ENCODE results near the gene ANAPC7.

The ANAPC7 gene

DNA sequence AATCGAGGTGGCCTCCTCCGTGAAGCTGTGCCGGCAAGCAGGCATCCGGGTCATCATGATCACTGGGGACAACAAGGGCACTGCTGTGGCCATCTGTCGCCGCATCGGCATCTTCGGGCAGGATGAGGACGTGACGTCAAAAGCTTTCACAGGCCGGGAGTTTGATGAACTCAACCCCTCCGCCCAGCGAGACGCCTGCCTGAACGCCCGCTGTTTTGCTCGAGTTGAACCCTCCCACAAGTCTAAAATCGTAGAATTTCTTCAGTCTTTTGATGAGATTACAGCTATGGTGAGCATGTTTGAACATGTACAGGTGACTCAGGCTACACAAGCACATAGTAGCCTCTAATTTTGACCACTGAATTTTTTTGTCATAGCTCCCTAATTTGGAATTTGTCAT is 62.8 kb downstream of the ANAPC7 start:
- TF ChIP-seq EGR1 (IDR thresholded peaks at IDR 0.05) (no peak), TCF12 (IDR thresholded peaks at IDR 0.05; ENCODE audit: low read depth) (no peak), RAD21 (IDR thresholded peaks at IDR 0.05; ENCODE audit: low read depth) (no peak), TEAD4 (IDR thresholded peaks at IDR 0.05) (no peak), NFIC (IDR thresholded peaks at IDR 0.05) (no peak), EP300 (IDR thresholded peaks at IDR 0.05; ENCODE audit: borderline replicate concordance) (no peak), YY1 (IDR thresholded peaks at IDR 0.05; ENCODE audit: low read depth) (no peak)
- TF ChIP-seq, protein P1, sequence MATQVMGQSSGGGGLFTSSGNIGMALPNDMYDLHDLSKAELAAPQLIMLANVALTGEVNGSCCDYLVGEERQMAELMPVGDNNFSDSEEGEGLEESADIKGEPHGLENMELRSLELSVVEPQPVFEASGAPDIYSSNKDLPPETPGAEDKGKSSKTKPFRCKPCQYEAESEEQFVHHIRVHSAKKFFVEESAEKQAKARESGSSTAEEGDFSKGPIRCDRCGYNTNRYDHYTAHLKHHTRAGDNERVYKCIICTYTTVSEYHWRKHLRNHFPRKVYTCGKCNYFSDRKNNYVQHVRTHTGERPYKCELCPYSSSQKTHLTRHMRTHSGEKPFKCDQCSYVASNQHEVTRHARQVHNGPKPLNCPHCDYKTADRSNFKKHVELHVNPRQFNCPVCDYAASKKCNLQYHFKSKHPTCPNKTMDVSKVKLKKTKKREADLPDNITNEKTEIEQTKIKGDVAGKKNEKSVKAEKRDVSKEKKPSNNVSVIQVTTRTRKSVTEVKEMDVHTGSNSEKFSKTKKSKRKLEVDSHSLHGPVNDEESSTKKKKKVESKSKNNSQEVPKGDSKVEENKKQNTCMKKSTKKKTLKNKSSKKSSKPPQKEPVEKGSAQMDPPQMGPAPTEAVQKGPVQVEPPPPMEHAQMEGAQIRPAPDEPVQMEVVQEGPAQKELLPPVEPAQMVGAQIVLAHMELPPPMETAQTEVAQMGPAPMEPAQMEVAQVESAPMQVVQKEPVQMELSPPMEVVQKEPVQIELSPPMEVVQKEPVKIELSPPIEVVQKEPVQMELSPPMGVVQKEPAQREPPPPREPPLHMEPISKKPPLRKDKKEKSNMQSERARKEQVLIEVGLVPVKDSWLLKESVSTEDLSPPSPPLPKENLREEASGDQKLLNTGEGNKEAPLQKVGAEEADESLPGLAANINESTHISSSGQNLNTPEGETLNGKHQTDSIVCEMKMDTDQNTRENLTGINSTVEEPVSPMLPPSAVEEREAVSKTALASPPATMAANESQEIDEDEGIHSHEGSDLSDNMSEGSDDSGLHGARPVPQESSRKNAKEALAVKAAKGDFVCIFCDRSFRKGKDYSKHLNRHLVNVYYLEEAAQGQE (IDR thresholded peaks at IDR 0.05; ENCODE audit: low read depth) = no peak
- TF ChIP-seq, protein P2, sequence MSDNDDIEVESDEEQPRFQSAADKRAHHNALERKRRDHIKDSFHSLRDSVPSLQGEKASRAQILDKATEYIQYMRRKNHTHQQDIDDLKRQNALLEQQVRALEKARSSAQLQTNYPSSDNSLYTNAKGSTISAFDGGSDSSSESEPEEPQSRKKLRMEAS (IDR thresholded peaks at IDR 0.05) = no peak

DNA sequence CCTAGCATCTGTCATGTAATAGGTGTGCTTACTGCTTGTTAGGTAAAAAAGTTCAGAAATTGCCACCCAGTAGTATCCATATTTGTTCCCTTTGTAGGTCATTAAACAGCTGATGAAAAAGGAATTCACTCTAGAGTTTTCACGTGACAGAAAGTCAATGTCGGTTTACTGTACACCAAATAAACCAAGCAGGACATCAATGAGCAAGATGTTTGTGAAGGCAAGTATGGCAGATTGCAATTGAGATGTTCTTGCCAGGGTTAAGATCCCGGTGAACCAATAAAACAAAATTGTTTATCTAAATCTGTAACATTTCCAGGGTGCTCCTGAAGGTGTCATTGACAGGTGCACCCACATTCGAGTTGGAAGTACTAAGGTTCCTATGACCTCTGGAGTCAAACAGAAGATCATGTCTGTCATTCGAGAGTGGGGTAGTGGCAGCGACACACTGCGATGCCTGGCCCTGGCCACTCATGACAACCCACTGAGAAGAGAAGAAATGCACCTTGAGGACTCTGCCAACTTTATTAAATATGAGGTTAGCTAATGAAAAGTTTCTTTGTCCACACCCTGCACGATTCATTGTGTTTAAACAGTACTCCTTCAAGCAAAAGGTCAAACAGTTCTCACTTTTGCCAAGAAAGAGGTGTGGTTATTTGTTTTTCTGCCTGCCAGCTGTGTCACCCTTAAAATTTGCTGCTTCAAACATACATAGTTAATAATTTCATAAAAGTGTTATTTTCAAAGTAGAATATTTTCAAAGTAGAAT is 64.1 kb downstream of the ANAPC7 start:
- TF ChIP-seq RAD21 (IDR thresholded peaks at IDR 0.05; ENCODE audit: low read depth) (no peak), NFIC (IDR thresholded peaks at IDR 0.05) (peak; percentile 24; the same call in 1 of the 2 replicates)

DNA sequence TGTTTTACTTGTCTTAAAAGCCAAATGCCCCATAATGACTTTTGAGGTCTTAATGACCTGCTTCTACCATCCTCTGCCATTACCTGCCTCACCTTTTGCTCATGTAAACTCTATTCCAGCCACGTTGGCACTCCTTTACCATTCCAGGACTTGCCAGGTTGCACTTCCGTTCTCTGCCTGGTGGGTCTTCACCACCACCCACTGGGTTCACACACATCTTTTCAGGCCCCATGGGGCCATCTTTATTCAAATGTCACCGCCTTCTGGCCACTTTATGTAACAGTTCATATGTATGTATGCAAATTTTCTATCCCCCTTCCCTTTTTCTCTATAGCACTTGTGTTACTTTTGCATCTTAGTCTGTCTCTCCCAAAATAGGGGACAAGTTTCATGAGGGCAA is 64.8 kb downstream of the ANAPC7 start:
- TF ChIP-seq, protein P1 (IDR thresholded peaks at IDR 0.05; ENCODE audit: low read depth) = no peak
- no peak for TF ChIP-seq NFIC (IDR thresholded peaks at IDR 0.05)
- TF ChIP-seq TCF12 (IDR thresholded peaks at IDR 0.05; ENCODE audit: low read depth) = no peak
- TF ChIP-seq ZBTB7A (IDR thresholded peaks at IDR 0.05; ENCODE audit: low read depth) = no peak
- TF ChIP-seq TAF1 (IDR thresholded peaks at IDR 0.05; ENCODE audit: low read depth) = no peak
- TF ChIP-seq FOXM1 (IDR thresholded peaks at IDR 0.05; ENCODE audit: borderline replicate concordance, low read depth) = no peak
- no peak for TF ChIP-seq EP300 (IDR thresholded peaks at IDR 0.05; ENCODE audit: borderline replicate concordance)
- no peak for TF ChIP-seq TEAD4 (IDR thresholded peaks at IDR 0.05)
- TF ChIP-seq, protein P3, sequence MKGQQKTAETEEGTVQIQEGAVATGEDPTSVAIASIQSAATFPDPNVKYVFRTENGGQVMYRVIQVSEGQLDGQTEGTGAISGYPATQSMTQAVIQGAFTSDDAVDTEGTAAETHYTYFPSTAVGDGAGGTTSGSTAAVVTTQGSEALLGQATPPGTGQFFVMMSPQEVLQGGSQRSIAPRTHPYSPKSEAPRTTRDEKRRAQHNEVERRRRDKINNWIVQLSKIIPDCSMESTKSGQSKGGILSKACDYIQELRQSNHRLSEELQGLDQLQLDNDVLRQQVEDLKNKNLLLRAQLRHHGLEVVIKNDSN (IDR thresholded peaks at IDR 0.05) = no peak
- no peak for TF ChIP-seq YY1 (IDR thresholded peaks at IDR 0.05; ENCODE audit: low read depth)
- TF ChIP-seq CEBPB (IDR thresholded peaks at IDR 0.05) = no peak

DNA sequence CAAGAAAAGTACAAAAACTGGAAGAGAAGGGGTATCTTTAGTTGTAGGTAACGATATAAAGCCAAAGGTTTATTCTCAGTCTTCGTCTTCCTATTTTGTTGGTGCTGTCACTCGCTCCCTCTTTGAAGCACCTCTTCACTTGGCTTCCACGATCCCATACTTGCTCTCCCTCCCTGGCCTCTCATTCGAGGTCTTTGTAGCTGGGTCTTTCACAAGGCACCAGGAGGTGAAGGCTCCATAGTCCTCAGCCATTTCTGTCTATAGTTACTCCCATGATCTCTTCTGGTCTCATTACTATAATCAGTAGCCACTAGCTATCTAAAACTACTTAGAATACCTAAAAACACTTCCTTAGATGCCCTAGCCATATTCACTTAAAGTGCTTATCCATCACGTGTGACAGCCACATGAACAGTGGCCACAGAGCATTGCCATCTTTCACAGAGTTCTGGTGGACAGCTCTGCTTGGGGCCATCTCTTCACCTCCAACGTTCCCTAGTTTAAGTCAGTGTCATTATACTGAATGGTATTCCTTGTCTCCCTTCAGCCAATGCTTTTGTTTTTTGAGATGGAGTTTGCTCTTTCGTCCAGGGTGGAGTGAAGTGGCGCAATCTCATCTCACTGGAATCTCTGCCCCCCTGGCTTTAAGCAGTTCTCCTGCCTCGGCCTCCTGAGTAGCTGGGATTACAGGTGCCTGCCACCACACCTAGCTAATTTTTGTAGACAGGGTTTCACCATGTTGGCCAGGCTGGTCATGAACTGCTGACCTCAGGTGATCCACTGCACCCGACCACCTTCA is 65.4 kb downstream of the ANAPC7 start:
- TF ChIP-seq TCF12 (IDR thresholded peaks at IDR 0.05; ENCODE audit: low read depth) (no peak), TEAD4 (IDR thresholded peaks at IDR 0.05) (no peak), ZBTB7A (IDR thresholded peaks at IDR 0.05; ENCODE audit: low read depth) (no peak), FOXM1 (IDR thresholded peaks at IDR 0.05; ENCODE audit: borderline replicate concordance, low read depth) (no peak), CREB1 (IDR thresholded peaks at IDR 0.05; ENCODE audit: low read depth) (no peak), TAF1 (IDR thresholded peaks at IDR 0.05; ENCODE audit: low read depth) (no peak), NFIC (IDR thresholded peaks at IDR 0.05) (no peak), CEBPB (IDR thresholded peaks at IDR 0.05) (no peak), EGR1 (IDR thresholded peaks at IDR 0.05) (no peak), RAD21 (IDR thresholded peaks at IDR 0.05; ENCODE audit: low read depth) (no peak), EP300 (IDR thresholded peaks at IDR 0.05; ENCODE audit: borderline replicate concordance) (no peak)
- TF ChIP-seq, protein P2 (IDR thresholded peaks at IDR 0.05) = no peak
- TF ChIP-seq, protein P1 (IDR thresholded peaks at IDR 0.05; ENCODE audit: low read depth) = no peak
- TF ChIP-seq, protein P3 (IDR thresholded peaks at IDR 0.05) = no peak
